Vein endothelial cell (primary cell): ENCODE data around the gene ZSCAN22. TPM values are rescaled to one million over a fixed set of nuclear protein-coding genes. Genes with fewer than 3 reads are reported as not detected.

Experiments
- small RNA-seq: library from RNA; depleted of rRNA; stranded (forward); fragments of <200 nt; gene quantifications from one replicate; pipeline ENCODE3, GENCODE V24; 2012
- total RNA-seq: library from RNA; depleted of rRNA; stranded (reverse); fragments of >200 nt; gene quantifications from 2 replicates; pipeline ENCODE4 v1.2.3, GENCODE V29; 2012

Gene ZSCAN22
- total RNA-seq = 3.9 and 4.6 TPM in 2 replicates

DNA sequence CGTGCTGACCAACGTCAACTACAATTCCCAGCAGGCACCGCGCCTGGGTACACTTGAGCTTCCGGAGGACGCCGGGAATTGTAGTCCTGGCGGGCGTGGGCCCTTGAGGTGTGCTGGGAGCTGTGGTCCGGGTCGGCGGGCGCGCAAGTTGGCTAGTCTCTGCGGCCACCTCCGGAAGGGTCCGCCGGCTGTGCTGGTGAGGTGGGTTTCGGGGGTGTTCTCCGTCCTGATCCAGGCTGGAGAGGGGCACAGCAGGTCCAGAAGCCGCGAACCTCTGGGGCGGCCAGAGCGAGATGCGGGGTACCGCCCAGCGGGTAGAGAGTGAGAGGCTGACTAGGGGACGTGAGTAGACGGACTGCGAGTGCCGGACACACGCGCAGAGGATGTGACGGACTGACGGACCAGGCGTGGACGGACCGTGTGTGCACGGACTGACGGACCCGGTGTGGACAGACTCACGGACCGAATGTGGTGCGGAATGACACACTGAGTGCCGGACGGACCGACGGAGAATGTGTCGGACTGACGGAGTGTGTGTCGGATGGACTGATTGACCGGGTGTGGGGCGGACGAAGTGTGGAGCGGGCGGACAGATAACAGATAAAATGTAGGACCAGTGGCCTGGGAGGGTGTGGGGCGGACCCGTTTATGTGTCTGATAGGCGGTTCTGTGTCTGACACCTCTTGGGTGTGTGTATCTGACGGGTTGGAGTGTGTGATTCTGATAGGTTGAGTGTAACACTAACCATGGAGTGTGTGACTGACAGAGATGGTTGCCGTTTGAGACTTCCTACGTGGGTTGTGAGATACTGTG lies at the start of gene ZSCAN22:
Gene ZSCAN22 (plus strand): TSS at position 81 of the 813 bp plus-strand sequence. CDS start 7,809 bp downstream, outside the sequence.

GRCh38 chr19:58278541-58279041 lies 48.2 kb upstream of the ZSCAN22 start, which contains the start of gene ZNF8:
TSS of gene ZNF8 (plus strand) at chr19:58278955. CDS start at chr19:58279082, 127 bp downstream.

GRCh38 chr19:58305065-58305931 lies 21.5 kb upstream of the ZSCAN22 start, which contains the start of gene ERVK3-1:
TSS of gene ERVK3-1 (plus strand) at chr19:58305377. CDS start at chr19:58312169, 6,792 bp downstream.

DNA sequence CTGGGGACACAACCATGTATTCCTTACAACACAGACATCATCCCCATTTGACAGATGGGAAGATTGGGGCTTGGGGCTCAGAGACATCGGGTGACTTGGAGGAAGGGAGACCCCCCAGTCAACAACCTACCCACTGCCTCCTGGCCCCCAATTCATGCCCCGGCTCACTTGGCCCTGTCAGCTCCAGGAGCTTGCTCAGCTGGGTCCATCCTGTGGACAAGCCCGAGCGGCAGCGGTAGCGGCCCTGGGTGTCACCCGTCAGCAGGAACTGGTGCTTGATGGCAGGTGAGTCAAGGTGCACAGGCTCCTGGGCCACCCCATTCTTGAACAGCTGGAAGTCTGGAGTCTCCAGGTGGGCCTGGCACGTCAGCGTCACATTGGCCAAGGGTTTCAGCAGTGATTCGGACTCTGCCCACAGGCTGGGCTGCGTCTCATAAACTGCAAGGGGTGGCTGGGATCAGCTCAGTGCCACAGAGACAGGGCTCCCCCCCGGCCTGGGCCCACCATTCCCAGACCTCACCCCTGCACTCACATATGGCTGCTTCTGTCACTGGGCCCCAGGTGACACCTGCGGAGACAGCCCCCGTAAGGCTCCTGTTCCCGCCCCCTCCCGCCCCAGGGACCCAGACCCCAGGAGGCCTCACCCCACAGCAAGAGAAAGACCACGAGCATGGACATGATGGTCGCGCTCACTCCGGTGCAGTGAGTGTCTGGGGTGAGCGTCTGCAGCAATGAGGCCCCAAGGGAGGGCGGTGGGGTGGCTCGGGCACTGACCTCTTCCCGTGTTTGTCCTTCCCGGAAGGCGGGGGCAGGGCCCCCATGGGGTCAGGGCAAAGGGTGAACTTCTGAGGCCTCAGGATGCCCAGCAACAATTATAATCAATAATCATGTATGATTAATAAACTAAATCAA lies 26.2 kb downstream of the ZSCAN22 start, which contains the start of gene A1BG:
Gene A1BG (minus strand): TSS at position 733 of the 912 bp plus-strand sequence. CDS start 55 bp downstream, at position 678.

GRCh38 chr19:58362272-58362994 lies 35.6 kb downstream of the ZSCAN22 start, which contains the start of gene ZNF497:
TSS of gene ZNF497 (minus strand) at chr19:58362751. CDS start at chr19:58357635, 5,116 bp downstream.

GRCh38 chr19:58380662-58381459 lies 54.1 kb downstream of the ZSCAN22 start, which contains the start of gene ZNF837:
TSS of gene ZNF837 (minus strand) at chr19:58381030. CDS start at chr19:58369332, 11,698 bp downstream.

GRCh38 chr19:58386576-58387337 lies 60.0 kb downstream of the ZSCAN22 start, which contains the start of gene RPS5:
TSS of gene RPS5 (plus strand) at chr19:58387269. CDS start at chr19:58388138, 869 bp downstream.

Small RNA genes within 50 kb of the gene (small RNA-seq; reads per million reads assigned to genes)
- gene MIR4754 (not detected), gene MIR6806 (not detected), gene RNA5SP473 (not detected)

Other genes starting within 250 kb of the ZSCAN22 start
- 19.3 and 26.1 TPM in 2 replicates for gene ZSCAN18, start 228.8 kb upstream of the ZSCAN22 start, total RNA-seq
- gene ZNF329, start 176.2 kb upstream of the ZSCAN22 start, total RNA-seq = 10.1 and 10.5 TPM in 2 replicates
- 20.3 and 23.2 TPM in 2 replicates for gene ZNF274, start 143.9 kb upstream of the ZSCAN22 start, total RNA-seq
- 50.3 and 53.6 TPM in 2 replicates for gene ZNF544, start 98.1 kb upstream of the ZSCAN22 start, total RNA-seq
- gene ZNF8, start 48.0 kb upstream of the ZSCAN22 start, total RNA-seq = 8.2 and 8.5 TPM in 2 replicates
- gene ERVK3-1, start 21.6 kb upstream of the ZSCAN22 start, total RNA-seq = 21.6 and 25.9 TPM in 2 replicates
- 0.33 and 4.0 TPM in 2 replicates for gene A1BG, start 26.5 kb downstream of the ZSCAN22 start, total RNA-seq
- gene ZNF497, start 35.8 kb downstream of the ZSCAN22 start, total RNA-seq = 0.76 and 0.98 TPM in 2 replicates
- gene ZNF837, start 54.0 kb downstream of the ZSCAN22 start, total RNA-seq = 2.3 and 2.5 TPM in 2 replicates
- gene RPS5, start 60.3 kb downstream of the ZSCAN22 start, total RNA-seq = 1,488 and 1,703 TPM in 2 replicates
- 0.33 and 0.67 TPM in 2 replicates for gene RNF225, start 68.7 kb downstream of the ZSCAN22 start, total RNA-seq
- gene ZNF584, start 81.7 kb downstream of the ZSCAN22 start, total RNA-seq = 10.2 and 11.1 TPM in 2 replicates
- 7.3 and 7.5 TPM in 2 replicates for gene ZNF132, start 113.2 kb downstream of the ZSCAN22 start, total RNA-seq
- gene ZNF324B, start 124.6 kb downstream of the ZSCAN22 start, total RNA-seq = 8.5 and 12.2 TPM in 2 replicates
- 17.6 and 20.6 TPM in 2 replicates for gene ZNF324, start 140.1 kb downstream of the ZSCAN22 start, total RNA-seq
- 8.6 and 10.1 TPM in 2 replicates for gene ZNF446, start 149.4 kb downstream of the ZSCAN22 start, total RNA-seq
- gene SLC27A5, start 185.0 kb downstream of the ZSCAN22 start, total RNA-seq = 5.2 and 6.5 TPM in 2 replicates
- 9.6 and 12.4 TPM in 2 replicates for gene ZBTB45, start 192.8 kb downstream of the ZSCAN22 start, total RNA-seq
- gene TRIM28, start 217.1 kb downstream of the ZSCAN22 start, total RNA-seq = 350 and 379 TPM in 2 replicates
- 74.3 and 84.6 TPM in 2 replicates for gene CHMP2A, start 228.1 kb downstream of the ZSCAN22 start, total RNA-seq
- gene UBE2M, start 231.6 kb downstream of the ZSCAN22 start, total RNA-seq = 93.2 and 104 TPM in 2 replicates
- gene MZF1, start 246.3 kb downstream of the ZSCAN22 start, total RNA-seq = 17.4 and 19.6 TPM in 2 replicates